ENCODE data around the gene OSBPL2.

The OSBPL2 gene

DNA sequence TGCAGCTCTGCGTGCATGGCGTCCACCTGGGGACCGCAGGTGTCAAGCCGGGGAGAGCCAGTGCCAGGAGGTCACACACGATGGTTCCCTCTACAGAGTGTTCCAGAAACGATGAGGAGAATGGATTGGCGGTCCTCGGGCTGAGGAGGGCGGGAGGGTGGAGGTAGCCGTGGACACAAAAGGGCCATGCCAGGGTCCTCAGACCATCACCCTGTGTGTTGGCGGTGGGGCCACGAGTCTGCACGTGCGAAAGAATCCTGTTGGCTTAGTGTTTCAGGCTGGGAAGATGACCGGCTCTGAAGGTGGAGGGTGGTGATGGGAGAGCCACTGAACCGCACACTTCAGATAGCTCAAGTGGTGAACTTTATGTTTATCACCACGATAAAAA, 31.9 kb upstream of the OSBPL2 start:
- DNase-seq (ENCODE audit: low read depth): no peak

DNA sequence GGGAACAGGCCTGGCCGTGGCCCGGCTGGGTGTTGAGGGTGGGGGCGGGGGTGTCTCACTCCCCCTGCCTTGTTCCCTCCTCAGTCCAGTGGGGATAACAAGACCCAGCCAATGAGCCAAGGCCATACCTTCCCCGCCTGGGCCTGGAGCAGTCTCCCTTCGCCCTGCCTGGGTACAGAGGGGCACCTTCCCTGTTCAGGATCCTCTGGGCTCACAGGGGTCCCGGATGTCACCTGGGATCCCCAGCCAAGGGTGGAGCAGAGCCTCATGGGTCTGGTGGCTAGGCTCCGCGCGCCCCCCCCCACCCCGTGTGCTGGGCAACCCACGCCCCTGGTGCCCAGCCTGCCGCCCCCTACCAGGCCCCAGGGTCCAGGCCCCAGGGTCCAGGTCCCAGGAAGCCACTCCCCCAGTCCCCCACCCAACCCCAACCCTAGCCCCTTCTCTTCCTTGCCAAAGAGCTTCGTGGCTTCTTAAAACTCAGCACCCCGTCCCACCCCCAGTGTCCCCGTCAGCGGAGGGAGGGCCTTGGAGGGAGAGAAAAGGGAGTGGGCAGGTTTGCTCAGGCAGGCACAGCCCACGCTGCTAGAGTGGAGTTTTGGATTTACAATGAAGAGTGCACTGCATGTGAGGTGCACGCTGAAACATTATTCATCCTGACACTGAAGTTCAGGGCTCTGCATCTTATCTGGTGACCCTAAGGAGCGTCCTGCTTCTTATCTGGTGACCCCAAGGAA, 30.1 kb upstream of the OSBPL2 start:
- DNase-seq (ENCODE audit: low read depth): no peak

DNA sequence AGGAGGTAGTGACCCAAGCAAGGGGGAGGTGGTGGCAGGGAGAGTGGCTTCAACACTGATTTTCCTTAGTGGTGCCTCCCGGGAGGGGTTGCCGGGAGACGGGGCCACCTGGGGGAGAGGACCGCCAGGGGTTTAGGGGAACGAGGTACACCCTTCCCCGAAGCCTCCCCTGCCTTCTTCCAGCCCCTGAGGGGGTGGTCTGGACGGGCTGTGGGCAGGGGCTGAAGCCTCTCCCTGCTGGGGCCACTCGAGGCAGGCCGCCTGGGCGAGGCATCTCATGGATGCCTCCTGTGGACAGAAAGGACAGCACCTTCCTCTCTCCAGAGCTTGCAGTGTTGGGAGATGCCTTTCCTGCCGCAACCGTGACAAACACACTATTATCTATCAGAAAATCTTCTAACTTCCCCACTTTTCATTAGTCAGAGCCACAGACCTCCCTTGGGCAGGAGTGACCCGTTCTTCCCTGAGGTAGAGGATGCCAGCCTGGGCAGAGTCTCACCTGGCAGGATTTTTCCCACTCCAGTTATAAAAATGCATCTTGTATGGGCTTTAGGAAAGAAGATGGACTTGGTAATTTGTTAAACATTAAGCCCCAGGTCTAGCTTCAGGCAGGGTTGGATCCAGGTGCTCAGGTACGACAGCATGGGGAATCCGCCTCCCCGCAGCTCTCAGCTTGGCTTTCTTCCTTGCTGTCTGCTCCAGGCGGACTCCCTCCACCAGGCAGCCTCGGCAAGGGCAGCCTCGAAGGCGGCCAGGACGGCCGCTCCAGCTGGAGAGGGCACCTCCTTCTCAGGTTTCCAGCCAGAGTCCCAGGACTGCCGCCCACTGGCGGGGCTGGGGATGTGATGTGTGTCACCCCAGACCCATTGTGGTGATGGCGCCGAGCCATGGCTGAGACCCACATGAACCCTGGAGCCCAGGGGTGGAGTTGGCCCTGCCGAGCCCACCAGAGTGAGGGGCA, 29.2 kb upstream of the OSBPL2 start:
- DNase-seq (ENCODE audit: low read depth): no peak

DNA sequence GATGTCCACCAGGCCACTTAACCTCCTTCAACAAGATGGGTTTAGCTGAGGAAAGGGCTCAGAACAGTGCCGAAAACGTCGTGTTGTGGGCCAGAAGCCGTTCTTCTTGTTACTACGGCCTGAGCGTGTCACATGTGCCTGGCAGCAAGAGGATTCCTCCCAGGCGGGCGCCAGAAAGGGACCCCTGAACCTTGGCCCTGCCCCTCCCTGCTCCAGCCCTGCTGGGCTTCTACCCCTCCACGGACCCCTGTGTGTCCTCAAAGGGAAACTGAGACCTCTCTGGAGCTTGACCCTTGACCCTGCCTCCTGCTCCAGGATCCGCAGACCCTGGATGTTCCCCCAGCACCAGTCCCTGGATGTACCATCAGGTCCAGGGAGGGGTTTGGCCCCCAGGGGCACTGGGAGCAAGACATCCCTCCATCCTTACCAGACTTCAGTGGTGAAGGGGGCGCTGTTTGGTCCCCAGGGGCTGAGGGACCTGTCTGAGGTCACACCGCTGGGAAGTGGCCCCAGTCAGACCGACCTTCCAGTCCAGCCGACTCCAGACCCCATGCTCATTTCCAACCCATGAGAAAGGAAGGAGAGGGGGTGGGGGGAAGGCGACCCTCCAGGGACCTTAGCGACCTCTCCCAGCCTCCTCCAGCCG, 28.3 kb upstream of the OSBPL2 start:
- DNase-seq (ENCODE audit: low read depth): no peak

DNA sequence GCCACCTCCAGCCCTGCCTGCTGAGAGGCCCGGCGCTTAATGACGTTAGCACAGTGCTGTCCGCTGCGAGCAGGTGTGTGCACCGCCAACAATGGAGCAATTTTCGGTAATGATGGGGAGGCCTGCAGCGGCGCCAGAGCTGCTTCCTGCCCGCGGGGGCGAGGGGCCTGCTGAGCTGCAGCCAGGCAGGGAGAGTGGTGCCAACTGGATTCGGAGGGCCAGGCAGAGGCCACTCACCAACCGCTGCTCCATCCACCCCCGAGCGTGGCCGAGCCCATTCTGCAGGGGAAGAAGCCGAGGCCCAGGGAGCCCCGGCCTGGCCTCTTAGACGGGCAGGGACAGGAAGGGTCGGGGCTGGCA, 27.8 kb upstream of the OSBPL2 start:
- no peak for DNase-seq (ENCODE audit: low read depth)

DNA sequence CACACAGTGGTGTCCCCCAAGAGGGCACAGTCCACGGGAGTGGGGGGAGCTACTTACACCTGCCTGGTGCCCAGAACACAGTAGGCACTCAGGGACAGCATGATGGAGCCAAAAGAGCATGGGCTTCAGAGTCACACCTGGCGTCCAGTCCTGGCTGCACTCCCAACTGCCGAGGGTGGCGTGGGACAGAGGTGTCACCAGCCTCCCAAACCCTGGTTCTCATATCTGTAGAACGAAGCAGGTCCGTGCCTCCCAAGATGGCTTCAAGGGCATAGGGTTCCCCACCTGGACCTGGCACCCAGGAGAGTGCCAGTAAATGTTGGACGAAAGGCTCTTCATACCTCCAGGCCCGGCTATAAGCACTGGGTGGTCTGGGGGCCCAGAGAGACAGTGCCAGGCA, 27.1 kb upstream of the OSBPL2 start:
- DNase-seq (ENCODE audit: low read depth): no peak

DNA sequence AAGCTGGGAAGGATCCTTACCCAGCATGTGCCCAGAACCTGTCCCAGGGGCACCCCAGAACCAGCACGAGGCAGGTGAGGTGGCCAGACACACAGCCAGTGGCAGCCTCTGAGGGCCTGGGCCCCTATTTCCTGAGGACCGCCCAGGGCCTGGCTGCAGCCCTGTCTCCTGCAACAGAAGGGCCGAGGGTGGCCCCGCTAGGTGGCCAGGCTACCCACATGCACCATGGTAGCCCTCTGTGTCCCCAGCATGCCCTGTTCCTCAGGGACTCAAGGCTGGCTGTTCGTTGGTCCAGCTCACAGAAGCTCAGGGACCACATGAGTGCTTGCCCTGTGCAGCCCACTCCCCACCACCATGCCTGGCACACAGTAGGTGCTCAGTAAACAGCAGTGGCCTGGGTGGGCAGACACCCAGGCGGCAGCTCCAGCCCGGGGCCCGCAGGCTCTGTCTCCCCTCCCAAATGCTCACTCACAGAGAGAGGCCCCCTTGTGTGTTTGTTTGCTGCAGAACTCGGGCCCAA, 26.5 kb upstream of the OSBPL2 start:
- no peak for DNase-seq (ENCODE audit: low read depth)

DNA sequence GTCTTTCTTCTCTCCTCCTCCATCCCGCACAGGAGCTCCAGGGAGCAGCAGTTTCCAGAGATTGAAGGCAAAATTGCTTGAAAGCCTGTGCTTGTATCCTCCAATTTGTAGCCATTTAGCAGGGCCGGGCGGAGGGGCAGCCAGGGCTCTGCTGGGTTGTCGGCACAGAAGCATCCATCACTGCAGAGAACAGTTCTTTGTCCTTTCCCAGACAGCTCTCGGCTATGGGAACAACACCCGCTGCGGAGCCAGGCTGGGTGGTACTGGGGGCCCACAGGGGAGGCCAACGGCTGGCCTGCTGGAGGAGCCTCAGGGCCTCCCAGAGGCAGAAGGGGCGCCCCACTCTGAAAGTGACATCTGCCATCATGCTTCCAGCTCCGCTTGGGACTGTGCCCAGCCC, 26.0 kb upstream of the OSBPL2 start:
- no peak for DNase-seq (ENCODE audit: low read depth)

DNA sequence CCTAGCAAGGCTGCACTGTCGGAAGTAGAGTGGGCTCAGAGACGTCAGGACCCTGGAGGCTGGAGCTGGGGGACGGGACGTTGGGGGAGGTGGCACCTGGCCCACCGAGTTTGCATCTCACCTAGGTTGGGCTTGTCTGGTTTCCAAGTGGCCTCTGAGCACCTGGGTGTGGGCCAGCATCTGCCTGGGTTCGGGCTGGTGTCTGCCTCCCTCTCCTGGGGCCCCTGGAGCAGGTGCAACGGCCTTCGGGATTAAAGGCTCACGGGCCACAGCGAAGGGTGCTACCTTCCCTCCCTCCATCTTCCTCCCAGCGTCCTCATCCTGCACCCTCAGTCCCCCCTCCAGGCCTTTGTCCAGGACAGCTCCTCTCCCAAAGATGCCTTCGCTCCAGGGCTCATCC, 24.3 kb upstream of the OSBPL2 start:
- no peak for DNase-seq (ENCODE audit: low read depth)

DNA sequence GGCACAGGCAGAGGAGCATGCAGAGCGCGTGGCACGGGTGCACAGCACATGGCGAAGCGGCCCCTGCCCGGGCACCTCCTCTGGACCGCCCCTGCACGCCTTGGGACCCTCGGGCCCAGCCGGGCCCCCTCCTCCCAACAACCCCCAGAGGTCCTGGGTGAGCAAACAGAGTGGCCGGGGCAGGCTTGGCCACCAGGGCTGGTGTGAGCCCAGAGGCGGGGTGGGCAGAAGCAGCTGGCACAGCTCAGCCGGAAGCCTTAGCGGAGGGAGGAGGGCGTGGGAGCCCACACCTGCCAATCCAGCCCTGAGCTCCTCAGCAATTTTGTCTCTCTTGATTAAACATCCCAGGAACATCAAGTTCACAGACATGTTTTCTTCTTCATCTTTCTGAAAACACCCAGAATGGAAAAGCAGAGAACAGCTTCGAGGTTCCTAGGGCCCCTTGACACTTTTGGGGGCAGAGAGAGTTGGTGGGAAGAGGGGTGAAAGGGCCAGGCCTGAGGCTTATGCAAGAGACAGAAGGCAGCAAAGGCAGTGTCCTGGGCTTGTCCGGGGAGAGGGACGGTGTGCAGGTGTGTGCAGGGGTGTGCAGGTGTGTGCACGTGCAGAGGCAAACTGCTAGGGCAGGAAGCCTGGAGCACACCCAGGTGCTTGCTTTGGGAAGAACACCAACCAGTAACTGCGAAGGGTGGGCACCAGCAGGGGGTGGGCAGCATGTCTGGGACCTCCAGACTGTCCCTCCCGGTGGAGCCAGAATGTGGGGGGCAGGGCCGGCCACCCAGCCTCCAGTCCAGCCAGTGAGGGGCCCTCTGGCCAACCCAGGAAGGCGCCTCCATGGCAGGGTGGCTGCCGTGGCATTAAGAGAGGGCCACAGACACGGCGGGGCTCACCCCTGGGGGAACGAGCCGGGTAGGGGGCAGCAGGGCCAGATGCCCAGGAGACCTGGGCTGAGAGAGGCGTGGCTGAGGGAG, 23.0 kb upstream of the OSBPL2 start:
- no peak for DNase-seq (ENCODE audit: low read depth)

DNA sequence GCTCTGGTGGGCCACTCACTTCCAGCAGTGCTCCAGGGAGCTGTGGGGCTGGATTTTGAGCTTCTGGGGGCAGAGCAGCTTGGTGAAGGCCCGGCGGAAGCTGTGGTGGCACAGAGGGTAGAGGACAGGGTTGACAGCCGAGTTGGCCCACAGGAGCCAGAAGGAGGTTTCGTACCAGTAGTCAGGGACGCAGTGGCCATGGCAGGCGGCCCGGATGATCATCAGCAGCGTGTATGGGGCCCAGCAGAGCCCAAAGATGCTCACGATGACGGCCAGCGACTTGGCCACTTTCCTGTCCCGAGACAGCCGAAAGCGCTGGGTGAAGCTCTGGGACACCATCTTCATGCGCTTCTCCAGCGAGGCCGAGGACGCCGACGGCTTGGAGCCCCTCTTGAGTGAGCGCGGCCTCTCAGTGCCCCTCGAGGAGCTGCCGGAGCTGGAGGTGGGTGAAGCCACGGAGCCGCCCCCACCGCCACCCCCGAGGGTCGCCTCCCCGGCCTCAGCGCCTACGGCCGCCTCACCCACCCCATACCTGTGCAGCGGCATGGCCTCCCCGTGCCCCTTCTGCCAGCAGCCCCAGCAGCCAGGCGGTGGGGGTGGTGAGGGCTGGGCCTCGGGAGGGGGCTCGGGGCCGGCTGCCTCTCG, 22.2 kb upstream of the OSBPL2 start:
- no peak for DNase-seq (ENCODE audit: low read depth)

DNA sequence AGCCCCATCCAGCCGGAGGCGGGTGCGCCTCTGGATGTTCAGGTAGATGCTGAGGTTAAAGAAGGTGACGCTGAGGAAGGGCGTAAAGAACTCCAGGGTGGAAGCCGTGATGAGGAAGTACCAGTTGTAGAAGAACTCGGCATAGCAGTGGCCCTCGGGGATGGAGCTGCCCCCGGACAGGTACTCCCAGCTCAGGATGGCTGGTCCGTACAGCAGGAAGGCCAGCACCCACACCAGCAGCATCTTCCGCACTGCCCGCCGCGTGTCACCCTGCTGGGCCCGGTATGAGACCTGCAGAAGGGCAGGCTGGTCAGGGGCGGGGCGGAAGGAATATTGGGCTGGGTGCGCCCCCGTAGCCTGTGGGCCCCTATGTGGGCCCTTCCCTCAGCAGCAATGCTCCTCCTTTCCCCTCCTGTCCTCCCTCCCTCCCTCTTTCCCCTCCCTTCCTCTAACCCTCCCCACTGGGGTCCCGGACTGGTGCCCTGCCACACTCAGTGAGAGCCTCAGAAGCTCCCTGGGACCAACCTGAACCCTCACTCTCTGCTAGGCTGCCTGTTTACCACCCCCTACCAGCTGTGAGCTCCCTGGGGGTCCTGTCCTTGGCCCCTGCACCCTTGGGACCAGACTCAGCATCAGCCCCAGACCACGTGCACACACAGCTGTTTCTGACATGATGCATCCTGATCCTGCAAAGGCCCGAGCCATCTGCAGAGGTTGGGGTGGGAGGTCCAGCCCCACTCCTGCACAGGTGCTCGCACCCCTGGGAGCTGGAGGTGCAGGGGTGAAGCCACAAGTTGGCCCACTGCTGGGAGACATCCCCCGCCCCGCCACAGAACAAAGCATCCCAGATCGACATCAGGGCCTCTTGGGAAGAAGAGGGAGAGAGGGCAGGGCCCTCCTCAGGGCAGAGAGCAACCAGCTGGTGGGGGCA, 21.4 kb upstream of the OSBPL2 start:
- no peak for DNase-seq (ENCODE audit: low read depth)

DNA sequence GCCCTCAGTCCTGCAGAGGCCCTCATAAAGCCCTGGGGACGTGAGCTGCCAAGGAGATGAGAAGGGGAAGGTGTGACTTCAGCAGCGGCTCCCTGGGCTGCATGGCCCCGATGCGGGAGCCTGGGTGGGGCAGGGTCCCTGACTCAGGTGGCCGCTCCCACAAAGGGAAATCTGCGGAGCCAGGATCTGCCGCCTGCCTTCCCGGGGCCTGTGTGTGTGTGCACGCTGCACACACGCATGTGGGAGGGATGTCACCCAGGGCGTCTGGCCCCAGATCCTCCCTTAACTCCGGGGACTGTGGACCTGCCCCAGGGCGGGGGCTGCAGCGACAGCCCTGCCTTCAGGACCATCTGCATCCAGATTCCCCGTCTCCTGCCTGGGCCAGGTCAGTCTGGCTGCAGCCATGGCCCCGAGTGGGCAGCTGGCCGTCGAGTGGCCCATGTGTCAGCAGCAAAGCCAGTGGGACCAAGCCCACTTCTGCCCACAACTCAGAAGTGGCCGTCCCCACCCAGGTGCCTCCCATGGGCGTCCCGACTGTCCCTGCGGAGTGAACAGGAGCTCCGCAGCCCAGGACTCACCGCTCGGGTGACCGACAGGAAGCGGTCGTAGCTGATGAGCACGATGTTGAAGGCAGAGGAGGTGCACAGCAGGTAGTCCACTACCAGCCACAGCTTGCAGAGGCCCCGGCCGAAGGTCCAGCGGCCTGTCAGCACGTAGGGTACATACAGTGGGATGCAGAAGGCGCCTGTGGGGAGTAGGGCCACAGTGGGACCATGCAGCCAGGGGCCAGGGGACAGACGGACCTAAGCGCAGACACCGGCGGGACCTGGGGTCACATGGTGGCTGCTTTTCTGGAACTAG, 20.2 kb upstream of the OSBPL2 start:
- DNase-seq (ENCODE audit: low read depth): no peak

DNA sequence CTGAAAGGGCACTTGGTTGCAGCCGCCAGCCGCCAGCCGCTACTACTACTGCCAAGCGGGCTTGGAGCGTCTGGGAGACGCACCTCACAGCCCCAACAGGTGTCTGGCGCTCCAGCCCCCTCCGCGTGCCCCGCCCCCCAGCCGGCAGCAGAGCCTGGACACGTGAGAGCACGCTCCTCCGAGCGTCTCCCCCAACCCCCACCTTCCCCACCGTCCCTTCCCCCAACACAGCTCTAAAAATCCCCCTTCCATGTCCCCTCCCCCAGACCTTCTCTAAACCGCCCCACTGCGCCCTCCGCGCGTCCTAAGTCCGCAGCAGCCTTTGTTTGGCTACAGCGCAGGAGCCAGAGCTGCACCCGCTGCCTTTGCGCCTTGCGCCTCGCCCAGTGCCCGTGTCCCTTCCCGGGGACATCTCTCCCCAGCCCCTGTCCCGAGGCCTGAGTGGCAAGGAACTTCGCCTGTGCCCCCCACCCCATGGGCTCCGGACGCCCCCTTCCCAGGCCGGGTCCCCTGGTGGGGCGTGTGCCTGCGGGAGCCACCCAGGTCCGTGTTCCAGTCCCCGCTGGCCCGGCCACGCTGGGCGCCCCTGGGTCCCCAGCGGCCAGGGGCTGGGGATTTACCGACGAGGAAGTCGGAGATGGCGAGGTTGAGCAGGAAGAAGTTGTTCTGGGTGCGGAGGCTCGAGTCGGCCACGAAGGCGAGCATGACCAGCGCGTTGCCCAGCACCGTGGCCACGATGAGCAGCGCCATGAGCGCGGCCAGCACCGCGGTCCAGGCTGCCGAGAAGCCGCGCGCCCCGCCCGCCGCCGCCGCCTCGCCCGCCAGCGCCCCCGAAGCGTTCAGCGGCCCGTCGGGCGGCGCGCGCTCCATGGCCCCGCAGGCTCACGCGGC, 19.0 kb upstream of the OSBPL2 start:
- no peak for DNase-seq (ENCODE audit: low read depth)

DNA sequence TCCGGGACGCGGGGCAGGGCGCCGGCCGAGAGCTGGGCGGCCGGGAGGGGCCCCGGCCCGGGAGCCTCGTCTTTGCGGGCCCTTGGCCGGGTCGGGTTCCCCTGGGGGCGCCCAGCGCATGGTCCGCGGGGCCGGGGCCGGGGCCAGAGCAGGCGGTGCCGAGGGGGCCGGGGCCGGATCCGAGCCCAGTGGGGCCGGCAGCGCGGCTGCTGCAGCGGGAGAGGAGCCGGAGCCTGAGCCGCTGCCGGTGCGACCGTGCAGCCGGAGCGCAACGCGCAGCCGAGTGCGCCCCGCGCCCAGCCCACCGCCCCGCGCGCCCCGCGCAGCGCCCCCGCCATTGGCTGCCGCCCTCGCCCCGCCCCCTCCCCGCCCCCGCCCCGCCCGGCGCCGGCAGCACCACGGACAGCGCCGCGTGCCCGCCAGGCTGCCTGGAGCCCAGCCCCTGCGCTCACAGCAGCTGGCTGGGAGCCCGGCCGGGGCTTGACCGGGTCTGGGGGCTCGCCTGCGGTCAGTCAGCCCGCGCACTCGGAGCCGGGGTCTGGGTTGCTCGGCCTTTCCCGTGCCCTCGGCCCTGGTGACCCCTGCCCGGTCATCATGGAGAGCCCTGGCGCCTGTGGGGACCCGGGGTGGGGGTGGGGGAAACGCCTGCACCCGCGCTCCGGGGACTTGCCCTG, 18.2 kb upstream of the OSBPL2 start, which contains the start of gene HRH3:
Gene HRH3 (minus strand): TSS at position 287 of the 674 bp plus-strand sequence. CDS start 308 bp downstream, outside the sequence.
- DNase-seq (ENCODE audit: low read depth): no peak

DNA sequence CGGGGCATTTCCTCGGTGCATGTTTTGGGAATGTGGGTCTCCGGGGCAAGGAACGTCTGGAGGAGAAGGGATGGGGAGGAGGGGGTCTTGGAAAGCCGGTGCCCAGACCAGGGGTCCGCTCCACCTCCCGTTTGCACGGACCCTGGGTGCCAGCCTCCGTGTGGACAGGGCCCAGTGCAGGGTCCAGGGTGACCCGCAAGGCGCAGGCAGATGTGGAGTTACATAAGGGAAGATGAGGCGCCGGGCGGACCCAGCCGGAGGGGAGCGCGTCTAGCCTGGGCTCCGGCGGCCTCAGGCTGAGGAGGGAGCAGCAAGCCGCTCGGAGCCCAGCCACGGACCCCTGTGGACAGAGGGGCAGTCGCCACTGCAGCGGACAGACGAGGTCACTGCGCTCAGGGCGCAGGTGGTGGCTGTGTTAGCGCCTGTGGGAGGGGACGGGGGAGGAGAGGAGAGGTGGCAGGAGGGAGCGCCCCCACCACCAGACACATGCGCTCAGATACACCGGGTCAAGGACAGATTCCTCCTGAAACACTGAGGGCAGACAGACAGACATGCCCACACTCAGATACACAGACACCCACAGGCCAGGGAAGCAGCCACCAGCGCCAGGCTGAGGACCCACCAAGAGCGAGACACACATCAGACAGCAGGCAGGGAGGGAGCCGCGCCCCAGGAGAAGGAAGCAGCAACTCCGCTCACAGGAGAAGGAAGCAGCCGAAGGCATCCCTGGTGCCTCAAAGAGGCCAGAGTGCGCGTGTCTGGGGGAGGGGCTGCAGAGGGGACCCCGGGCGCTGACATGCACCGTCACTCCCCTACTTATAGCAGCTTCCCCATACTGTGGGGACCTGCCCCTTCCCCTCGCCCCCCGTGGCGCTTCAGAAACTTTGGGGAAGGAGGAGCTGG, 17.4 kb upstream of the OSBPL2 start:
- no peak for DNase-seq (ENCODE audit: low read depth)
